ENCODE data around the gene PIK3R4. TPM values are rescaled to one million over a fixed set of nuclear protein-coding genes. Genes with fewer than 3 reads are reported as not detected.

PIK3R4 gene
- total and polyA plus RNA-seq, 4 donors = 14.3 to 36.6 (median 22.2) TPM

DNA sequence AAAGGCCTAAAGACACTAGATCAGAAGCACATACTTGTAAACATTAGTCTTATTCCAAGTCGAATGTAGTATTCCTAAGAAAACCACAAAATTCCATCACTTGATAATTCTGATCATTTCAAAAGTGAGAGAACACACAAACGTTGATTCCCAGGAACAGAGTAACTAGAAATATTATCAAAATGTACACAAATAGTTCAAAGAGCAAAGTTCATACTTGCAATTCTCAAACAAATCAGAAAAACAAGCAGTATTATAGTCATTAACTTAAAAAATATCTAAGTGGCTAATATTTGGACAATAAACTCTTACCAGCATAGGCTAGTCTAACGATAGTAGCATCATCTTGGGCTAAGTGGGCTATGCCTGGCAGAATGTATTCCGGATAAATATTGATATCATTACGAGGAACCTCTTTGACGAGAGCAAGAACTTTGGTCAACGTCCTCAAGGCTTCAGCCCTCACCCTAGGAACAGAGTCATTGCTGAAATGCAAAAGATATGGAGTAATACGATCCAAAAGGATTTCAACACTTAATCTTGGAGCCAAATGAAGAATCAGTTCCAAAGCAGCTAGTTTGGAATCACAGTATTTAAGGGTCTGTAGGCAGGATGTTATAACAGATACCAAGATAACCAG, 13.3 kb downstream of the PIK3R4 start:
- Histone ChIP-seq H3K4me3 (ENCODE audit: low read depth in 1 of 3, low read length in 3 of 3) (peak overlapping the region in 2 of 3 donors; percentile 6 to 30), H3K27me3 (ENCODE audit: control insufficient read depth in 4 of 4, insufficient read depth in 4 of 4, low read length in 3 of 4) (no peaks in the 10 kb centered on the region), H3K9ac (ENCODE audit: low read depth in 1 of 2, low read length in 2 of 2) (peak overlapping the region; percentile 5 to 16), H3K4me1 (ENCODE audit: control insufficient read depth in 4 of 4, insufficient read depth in 4 of 4, low read length in 3 of 4) (peaks cover 0 to 54% (median 44%) of the 10 kb centered on the region in 4 donors), H3K36me3 (ENCODE audit: control insufficient read depth in 4 of 4, insufficient read depth in 3 of 4, low read depth in 1 of 4, low read length in 3 of 4) (peaks cover 0 to 3% (median 1%) of the 10 kb centered on the region in 4 donors), H3K9me3 (ENCODE audit: control insufficient read depth in 4 of 4, low read length in 3 of 4) (no peaks in the 10 kb centered on the region), H3K27ac (ENCODE audit: low read depth in 1 of 2, low read length in 2 of 2) (peak overlapping the region; percentile 56 to 72)
- DNase-seq (ENCODE audit: low spot score) = no peak
- TF ChIP-seq GABPA (IDR thresholded peaks at IDR 0.05 in 1 of 2, conservative IDR thresholded peaks at IDR 0.05 in 1 of 2) (peak in 1 of 2 donors; percentile 58), HNF4A (conservative IDR thresholded peaks at IDR 0.05) (peak; percentile 86 to 90), TAF1 (conservative IDR thresholded peaks at IDR 0.05) (no peak), NR2F2 (IDR thresholded peaks at IDR 0.05) (peak; percentile 90), RXRA (IDR thresholded peaks at IDR 0.05) (peak; percentile 93), FOXA1 (IDR thresholded peaks at IDR 0.05) (no peak), RAD21 (IDR thresholded peaks at IDR 0.05) (no peak), FOXA2 (IDR thresholded peaks at IDR 0.05) (peak; percentile 24), EGR1 (IDR thresholded peaks at IDR 0.05; ENCODE audit: low read depth in 2 of 2) (no peak), JUND (IDR thresholded peaks at IDR 0.05) (peak; percentile 73), SP1 (IDR thresholded peaks at IDR 0.05) (peak; percentile 78), YY1 (IDR thresholded peaks at IDR 0.05) (peak; percentile 65), HNF4G (IDR thresholded peaks at IDR 0.05) (peak; percentile 62)
- TF ChIP-seq, protein P1, sequence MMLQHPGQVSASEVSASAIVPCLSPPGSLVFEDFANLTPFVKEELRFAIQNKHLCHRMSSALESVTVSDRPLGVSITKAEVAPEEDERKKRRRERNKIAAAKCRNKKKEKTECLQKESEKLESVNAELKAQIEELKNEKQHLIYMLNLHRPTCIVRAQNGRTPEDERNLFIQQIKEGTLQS (IDR thresholded peaks at IDR 0.05) = peak; percentile 45
- TF ChIP-seq, protein P2, sequence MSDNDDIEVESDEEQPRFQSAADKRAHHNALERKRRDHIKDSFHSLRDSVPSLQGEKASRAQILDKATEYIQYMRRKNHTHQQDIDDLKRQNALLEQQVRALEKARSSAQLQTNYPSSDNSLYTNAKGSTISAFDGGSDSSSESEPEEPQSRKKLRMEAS (IDR thresholded peaks at IDR 0.05) = peak; percentile 21
- TF ChIP-seq, protein P3, sequence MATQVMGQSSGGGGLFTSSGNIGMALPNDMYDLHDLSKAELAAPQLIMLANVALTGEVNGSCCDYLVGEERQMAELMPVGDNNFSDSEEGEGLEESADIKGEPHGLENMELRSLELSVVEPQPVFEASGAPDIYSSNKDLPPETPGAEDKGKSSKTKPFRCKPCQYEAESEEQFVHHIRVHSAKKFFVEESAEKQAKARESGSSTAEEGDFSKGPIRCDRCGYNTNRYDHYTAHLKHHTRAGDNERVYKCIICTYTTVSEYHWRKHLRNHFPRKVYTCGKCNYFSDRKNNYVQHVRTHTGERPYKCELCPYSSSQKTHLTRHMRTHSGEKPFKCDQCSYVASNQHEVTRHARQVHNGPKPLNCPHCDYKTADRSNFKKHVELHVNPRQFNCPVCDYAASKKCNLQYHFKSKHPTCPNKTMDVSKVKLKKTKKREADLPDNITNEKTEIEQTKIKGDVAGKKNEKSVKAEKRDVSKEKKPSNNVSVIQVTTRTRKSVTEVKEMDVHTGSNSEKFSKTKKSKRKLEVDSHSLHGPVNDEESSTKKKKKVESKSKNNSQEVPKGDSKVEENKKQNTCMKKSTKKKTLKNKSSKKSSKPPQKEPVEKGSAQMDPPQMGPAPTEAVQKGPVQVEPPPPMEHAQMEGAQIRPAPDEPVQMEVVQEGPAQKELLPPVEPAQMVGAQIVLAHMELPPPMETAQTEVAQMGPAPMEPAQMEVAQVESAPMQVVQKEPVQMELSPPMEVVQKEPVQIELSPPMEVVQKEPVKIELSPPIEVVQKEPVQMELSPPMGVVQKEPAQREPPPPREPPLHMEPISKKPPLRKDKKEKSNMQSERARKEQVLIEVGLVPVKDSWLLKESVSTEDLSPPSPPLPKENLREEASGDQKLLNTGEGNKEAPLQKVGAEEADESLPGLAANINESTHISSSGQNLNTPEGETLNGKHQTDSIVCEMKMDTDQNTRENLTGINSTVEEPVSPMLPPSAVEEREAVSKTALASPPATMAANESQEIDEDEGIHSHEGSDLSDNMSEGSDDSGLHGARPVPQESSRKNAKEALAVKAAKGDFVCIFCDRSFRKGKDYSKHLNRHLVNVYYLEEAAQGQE (IDR thresholded peaks at IDR 0.05) = peak; percentile 9
- TF ChIP-seq, protein P4, sequence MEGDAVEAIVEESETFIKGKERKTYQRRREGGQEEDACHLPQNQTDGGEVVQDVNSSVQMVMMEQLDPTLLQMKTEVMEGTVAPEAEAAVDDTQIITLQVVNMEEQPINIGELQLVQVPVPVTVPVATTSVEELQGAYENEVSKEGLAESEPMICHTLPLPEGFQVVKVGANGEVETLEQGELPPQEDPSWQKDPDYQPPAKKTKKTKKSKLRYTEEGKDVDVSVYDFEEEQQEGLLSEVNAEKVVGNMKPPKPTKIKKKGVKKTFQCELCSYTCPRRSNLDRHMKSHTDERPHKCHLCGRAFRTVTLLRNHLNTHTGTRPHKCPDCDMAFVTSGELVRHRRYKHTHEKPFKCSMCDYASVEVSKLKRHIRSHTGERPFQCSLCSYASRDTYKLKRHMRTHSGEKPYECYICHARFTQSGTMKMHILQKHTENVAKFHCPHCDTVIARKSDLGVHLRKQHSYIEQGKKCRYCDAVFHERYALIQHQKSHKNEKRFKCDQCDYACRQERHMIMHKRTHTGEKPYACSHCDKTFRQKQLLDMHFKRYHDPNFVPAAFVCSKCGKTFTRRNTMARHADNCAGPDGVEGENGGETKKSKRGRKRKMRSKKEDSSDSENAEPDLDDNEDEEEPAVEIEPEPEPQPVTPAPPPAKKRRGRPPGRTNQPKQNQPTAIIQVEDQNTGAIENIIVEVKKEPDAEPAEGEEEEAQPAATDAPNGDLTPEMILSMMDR (IDR thresholded peaks at IDR 0.05; ENCODE audit: low read depth, low read length, missing input control) = no peak
- TF ChIP-seq, protein P5, sequence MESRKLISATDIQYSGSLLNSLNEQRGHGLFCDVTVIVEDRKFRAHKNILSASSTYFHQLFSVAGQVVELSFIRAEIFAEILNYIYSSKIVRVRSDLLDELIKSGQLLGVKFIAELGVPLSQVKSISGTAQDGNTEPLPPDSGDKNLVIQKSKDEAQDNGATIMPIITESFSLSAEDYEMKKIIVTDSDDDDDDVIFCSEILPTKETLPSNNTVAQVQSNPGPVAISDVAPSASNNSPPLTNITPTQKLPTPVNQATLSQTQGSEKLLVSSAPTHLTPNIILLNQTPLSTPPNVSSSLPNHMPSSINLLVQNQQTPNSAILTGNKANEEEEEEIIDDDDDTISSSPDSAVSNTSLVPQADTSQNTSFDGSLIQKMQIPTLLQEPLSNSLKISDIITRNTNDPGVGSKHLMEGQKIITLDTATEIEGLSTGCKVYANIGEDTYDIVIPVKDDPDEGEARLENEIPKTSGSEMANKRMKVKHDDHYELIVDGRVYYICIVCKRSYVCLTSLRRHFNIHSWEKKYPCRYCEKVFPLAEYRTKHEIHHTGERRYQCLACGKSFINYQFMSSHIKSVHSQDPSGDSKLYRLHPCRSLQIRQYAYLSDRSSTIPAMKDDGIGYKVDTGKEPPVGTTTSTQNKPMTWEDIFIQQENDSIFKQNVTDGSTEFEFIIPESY (IDR thresholded peaks at IDR 0.05) = peak; percentile 48
- 35% methylated on average over 8 of the region's 8 CpGs for WGBS
